COLO668 (cell line): Measurements from ENCODE around the gene IFNK.

Experiments used
- DNase-seq: peaks from one replicate; lab custom pipeline; 2025; ENCODE audit not compliant: unreplicated experiment; lab: John Stamatoyannopoulos, UW

Gene IFNK

GRCh38 chr9:27572566-27572917 lies 48.5 kb downstream of the IFNK start:
- peak; percentile 48 for DNase-seq

GRCh38 chr9:27572918-27573633 lies 49.0 kb downstream of the IFNK start, which contains the start of gene C9orf72:
Gene C9orf72, minus strand, starts transcription at chr9:27573481. Its CDS starts 6,361 bp downstream, at chr9:27567120.
- DNase-seq, result peak; percentile 88

GRCh38 chr9:27573634-27574590 lies 49.8 kb downstream of the IFNK start:
- DNase-seq, result peak; percentile 97
